AG04449 (cell line): ENCODE measurements around the gene STN1.

Experiments used
- CTCF ChIA-PET: fragments of 350-600 bp; formaldehyde crosslinking; extraction: SDS; loops from one replicate; lab custom pipeline; 2021; ENCODE audit warnings: antibody characterized with exemption; lab: Yijun Ruan, JAX
- POLR2A ChIA-PET: fragments of 400-600, 350-600 bp; formaldehyde crosslinking; extraction: SDS; loops from one replicate; lab custom pipeline; 2020; ENCODE audit warnings: antibody characterized with exemption, inconsistent platforms; lab: Yijun Ruan, JAX
- DNase-seq: peaks from one replicate; pipeline ENCODE4 v3.0.0-alpha.2; 2010; ENCODE audit warnings: low read depth, low spot score
- H3K4me3 ChIP-seq: 2 replicates; pipeline ENCODE4 v1.5.1; 2011; ENCODE audit warnings: low read depth, mild to moderate bottlenecking, control low read depth, low read length
- CTCF ChIP-seq: IDR thresholded peaks from one replicate; pipeline ENCODE4 v1.5.1; 2011; ENCODE audit warnings: mild to moderate bottlenecking, moderate library complexity, low read length, control low read depth, inconsistent platforms; ENCODE audit not compliant: insufficient read depth; ENCODE audit errors: missing control alignments

Gene STN1

GRCh38 chr10:103926722-103927319 lies 8.8 kb upstream of the STN1 start:
- no peak overlapping the region for H3K4me3 ChIP-seq
- no peak for DNase-seq
- ChIA-PET POLR2A (no interaction called here), CTCF (no interaction called here)
- no peak for TF ChIP-seq CTCF

- H3K4me3 ChIP-seq: no peak overlapping the region
- POLR2A ChIA-PET: no interaction called here
- CTCF ChIA-PET: no interaction called here
- no peak for TF ChIP-seq CTCF
- DNase-seq: no peak
Observed at GRCh38 chr10:103925591-103925990, 7.6 kb upstream of the STN1 start.

- DNase-seq: no peak
- CTCF ChIA-PET: no interaction called here
- POLR2A ChIA-PET: no interaction called here
- no peak for TF ChIP-seq CTCF
- H3K4me3 ChIP-seq: no peak overlapping the region
Observed at GRCh38 chr10:103923502-103923901, 5.5 kb upstream of the STN1 start.

GRCh38 chr10:103922659-103923058 lies 4.7 kb upstream of the STN1 start:
- TF ChIP-seq CTCF: no peak
- no peak for DNase-seq
- no peak overlapping the region for H3K4me3 ChIP-seq
- CTCF ChIA-PET: no interaction called here
- POLR2A ChIA-PET: no interaction called here

- POLR2A ChIA-PET: no interaction called here
- CTCF ChIA-PET: interaction anchor here (0.7 kb wide), 1 partner anchor 36 kb away, joined by 4 read pairs; no protein-coding TSS in a partner anchor
Observed at GRCh38 chr10:103921750-103922195, 3.8 kb upstream of the STN1 start.

GRCh38 chr10:103921248-103921647 lies 3.3 kb upstream of the STN1 start:
- no peak for DNase-seq
- CTCF ChIA-PET: interaction anchor here (0.7 kb wide), 1 partner anchor 36 kb away, joined by 4 read pairs; no protein-coding TSS in a partner anchor
- POLR2A ChIA-PET: no interaction called here

More at GRCh38 chr10:103921750-103922195, 3.8 kb upstream of the STN1 start:
- no peak overlapping the region for H3K4me3 ChIP-seq
- TF ChIP-seq CTCF: no peak
- no peak for DNase-seq

More at GRCh38 chr10:103921248-103921647, 3.3 kb upstream of the STN1 start:
- no peak overlapping the region for H3K4me3 ChIP-seq
- TF ChIP-seq CTCF: no peak
